ENCODE data around the gene CDK8. TPM values are rescaled to one million over a fixed set of nuclear protein-coding genes. Genes with fewer than 3 reads are reported as not detected.
A peak's percentile ranks its signal among the peaks of the same experiment; 100 is the strongest.

CDK8 gene
- total RNA-seq, 4 donors from 2014 or later: 9.4 to 11.0 (median 10.3) TPM

GRCh38 chr13:26412936-26413716, 159.2 kb downstream of the CDK8 start:
- TF ChIP-seq POLR2A (IDR thresholded peaks at IDR 0.05): no peak
- TF ChIP-seq CTCF (IDR thresholded peaks at IDR 0.05 in 4 of 5, conservative IDR thresholded peaks at IDR 0.05 in 1 of 5): no peak
- intact Hi-C loops (cut with DNase I; ENCODE audit: low total_unique reads): no loop called here

GRCh38 chr13:26420282-26420960, 166.5 kb downstream of the CDK8 start:
- Histone ChIP-seq H3K4me3 (no peak overlapping the region), H3K27me3 (no peaks in the 10 kb centered on the region), H3K9me3 (no peaks in the 10 kb centered on the region), H3K27ac (no peak overlapping the region), H3K4me1 (no peaks in the 10 kb centered on the region), H3K36me3 (no peaks in the 10 kb centered on the region)
- in situ Hi-C loops (cut with MboI; ENCODE audit: low sequenced_read_pairs in 4 of 4): no loop called here
- intact Hi-C loops (cut with DNase I; ENCODE audit: low total_unique reads): no loop called here
- TF ChIP-seq CTCF (IDR thresholded peaks at IDR 0.05 in 4 of 5, conservative IDR thresholded peaks at IDR 0.05 in 1 of 5): no peak
- TF ChIP-seq POLR2A (IDR thresholded peaks at IDR 0.05): no peak
- no peak for ATAC-seq
- no peak for DNase-seq

More at GRCh38 chr13:26412936-26413716, 159.2 kb downstream of the CDK8 start:
- ATAC-seq (no peak), DNase-seq (no peak)
- Histone ChIP-seq H3K36me3 (no peaks in the 10 kb centered on the region), H3K4me1 (no peaks in the 10 kb centered on the region), H3K27me3 (no peaks in the 10 kb centered on the region), H3K9me3 (no peaks in the 10 kb centered on the region), H3K27ac (no peak overlapping the region), H3K4me3 (no peak overlapping the region)
- in situ Hi-C loops (cut with MboI; ENCODE audit: low sequenced_read_pairs in 4 of 4): no loop called here

- Histone ChIP-seq H3K9me3 (no peaks in the 10 kb centered on the region), H3K27me3 (no peaks in the 10 kb centered on the region), H3K4me1 (no peaks in the 10 kb centered on the region), H3K27ac (no peak overlapping the region), H3K36me3 (no peaks in the 10 kb centered on the region), H3K4me3 (no peak overlapping the region)
- intact Hi-C loops (cut with DNase I; ENCODE audit: low total_unique reads) (no loop called here), in situ Hi-C loops (cut with MboI; ENCODE audit: low sequenced_read_pairs in 4 of 4) (no loop called here)
- DNase-seq (no peak), ATAC-seq (no peak)
- no peak for TF ChIP-seq CTCF (IDR thresholded peaks at IDR 0.05 in 4 of 5, conservative IDR thresholded peaks at IDR 0.05 in 1 of 5)
- no peak for TF ChIP-seq POLR2A (IDR thresholded peaks at IDR 0.05)
These were observed 168.1 kb downstream of the CDK8 start for GRCh38 chr13:26422036-26422435.

GRCh38 chr13:26423629-26424028, 169.7 kb downstream of the CDK8 start:
- DNase-seq (peak in 1 of 2 donors; percentile 34), ATAC-seq (peak; percentile 73 to 86)
- intact Hi-C loops (cut with DNase I; ENCODE audit: low total_unique reads): no loop called here
- Histone ChIP-seq H3K27me3 (no peaks in the 10 kb centered on the region), H3K27ac (peak overlapping the region in 2 of 4 donors; percentile 19 to 24), H3K9me3 (no peaks in the 10 kb centered on the region), H3K4me1 (no peaks in the 10 kb centered on the region), H3K36me3 (no peaks in the 10 kb centered on the region), H3K4me3 (no peak overlapping the region)
- in situ Hi-C loops (cut with MboI; ENCODE audit: low sequenced_read_pairs in 4 of 4): no loop called here
- TF ChIP-seq CTCF (IDR thresholded peaks at IDR 0.05 in 4 of 5, conservative IDR thresholded peaks at IDR 0.05 in 1 of 5): no peak
- TF ChIP-seq POLR2A (IDR thresholded peaks at IDR 0.05): no peak
